ENCODE results near the gene NRM.

NRM gene

DNA sequence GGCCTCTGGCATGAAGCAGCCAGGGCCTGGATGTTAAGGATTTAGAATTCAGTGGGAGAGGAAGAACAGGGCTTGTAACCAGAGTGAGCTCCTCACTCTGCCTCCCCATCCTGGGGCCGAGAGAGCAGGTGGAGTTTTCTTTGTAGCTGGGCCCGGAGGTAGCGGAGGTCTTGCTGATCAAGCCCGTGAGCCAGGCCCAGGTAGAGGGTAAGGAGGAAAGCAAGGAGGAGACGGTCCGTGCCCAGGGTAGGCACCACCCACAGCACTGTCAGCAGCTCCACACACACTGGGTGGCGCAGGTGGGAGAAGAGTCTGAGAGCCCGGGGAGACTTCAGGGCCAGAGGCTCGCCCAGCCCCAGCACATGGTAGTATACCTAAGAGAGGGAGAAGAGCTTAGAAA lies 2.2 kb downstream of the NRM start:
- DNase-seq (ENCODE audit: low spot score): peak; percentile 52

GRCh38 chr6:30687659-30688431 lies 2.9 kb downstream of the NRM start:
- no peak for DNase-seq (ENCODE audit: low spot score)

- peak; percentile 79 for DNase-seq (ENCODE audit: low spot score)
Measured at GRCh38 chr6:30686908-30687658, 3.7 kb downstream of the NRM start.

DNA sequence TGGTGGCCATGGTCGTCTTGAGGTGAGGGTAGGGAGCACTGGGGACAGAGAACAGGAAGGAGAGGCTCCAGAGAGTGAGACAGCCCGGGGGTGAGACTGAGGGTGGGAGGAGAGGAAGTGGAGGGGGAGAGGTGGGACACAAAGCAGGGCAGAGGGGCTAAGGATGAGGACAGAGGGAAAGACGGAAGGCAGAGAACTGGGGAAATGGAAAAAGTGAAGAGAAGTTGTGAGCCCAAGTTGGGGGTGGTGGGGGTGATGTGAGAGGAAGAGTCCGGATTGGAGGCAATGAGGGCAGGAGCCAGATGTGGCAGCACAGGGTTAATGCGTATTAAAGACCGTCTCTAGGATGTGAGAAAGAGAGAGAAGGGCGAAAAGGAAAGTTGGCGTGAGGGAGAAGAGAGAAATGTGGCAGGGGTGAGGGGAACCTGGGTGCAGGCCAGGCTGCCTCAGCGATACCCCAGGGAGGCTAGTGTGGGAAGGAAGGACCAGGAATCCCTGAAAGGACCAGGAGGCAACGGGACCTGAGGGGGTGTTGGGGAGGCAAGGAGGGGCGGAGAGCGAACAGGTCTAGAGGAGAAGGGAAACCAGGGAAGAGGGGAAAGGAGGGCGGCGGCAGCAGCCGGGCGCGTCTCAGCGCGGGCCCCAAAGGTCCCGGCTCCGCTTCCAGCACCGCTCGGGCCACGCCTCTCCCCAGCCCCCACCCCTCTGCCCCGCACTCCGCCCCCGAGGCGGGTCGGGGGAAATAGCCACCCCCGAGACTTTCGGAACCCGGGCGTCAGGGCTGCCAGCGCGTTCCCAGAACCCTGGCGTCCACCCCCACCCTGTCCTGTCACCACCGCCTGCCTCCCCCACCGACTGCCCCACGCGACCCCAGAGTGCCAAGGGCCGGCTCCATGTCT lies 4.5 kb downstream of the NRM start, which contains the start of gene PPP1R18:
Gene PPP1R18 (minus strand): TSS at position 637 of the 899 bp plus-strand sequence. CDS start 627 bp downstream, at position 10.
- DNase-seq (ENCODE audit: low spot score): peak; percentile 75

DNA sequence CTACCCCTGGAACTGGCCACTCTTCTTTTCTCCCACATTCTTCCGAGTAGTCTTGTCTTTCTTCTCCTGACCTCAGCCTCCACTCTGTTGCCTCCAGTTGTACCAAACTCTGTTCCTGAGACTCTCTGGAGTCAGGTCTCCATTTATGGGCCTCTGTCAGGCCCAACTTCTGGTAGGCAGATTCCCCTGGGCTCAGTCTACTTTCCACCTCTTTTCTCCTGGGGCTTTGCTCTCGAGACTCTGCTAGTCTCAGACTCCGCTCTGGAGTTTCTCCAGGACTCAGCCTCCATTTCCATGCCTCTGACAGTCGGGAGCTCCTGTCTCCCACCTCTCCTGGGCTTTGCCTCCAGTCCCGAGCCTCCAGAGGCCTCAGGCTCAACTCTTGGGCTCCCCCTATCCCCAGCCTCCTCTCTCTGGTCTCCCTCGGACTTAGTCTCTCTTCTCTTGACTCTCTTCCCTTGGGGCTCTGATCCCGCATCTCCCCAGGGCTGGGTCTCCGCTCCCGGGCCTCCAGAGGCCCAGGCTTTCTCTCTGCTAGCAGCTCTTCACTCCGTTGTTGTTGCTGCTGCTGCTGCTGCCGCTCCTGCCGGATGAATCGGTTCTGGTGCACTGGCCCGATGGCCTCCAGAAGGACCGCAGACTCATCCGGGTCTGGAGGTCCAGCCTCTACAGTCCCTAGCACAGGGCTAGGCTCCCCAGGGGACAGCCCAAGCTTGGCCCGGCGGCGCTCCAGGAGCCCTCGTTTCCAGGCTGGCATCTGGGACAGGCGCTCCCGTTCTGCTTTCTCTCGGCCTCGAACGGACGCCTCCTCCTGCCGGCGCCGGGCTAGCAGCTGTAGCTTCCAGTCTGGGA lies 5.4 kb downstream of the NRM start:
- DNase-seq (ENCODE audit: low spot score): no peak

- peak; percentile 60 for DNase-seq (ENCODE audit: low spot score)
Measured at GRCh38 chr6:30684386-30685156, 6.2 kb downstream of the NRM start.

DNA sequence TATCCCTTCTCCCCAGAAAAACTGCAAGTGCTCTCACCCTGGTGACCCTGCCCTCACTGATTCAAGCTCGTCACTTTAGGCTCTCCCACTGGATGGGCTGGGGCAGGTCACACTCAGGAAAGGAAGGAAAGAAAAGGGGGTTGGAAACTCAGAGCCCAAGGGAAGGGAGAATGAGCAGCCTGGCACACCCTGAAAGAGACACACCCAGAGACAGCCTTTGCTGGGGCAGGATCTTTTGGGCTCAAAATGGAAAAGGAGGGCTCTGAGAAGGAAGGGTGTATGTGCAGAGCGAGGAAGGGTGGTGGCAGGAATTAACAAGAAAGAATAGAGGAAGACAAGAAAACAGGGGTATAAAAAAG lies 6.8 kb downstream of the NRM start:
- DNase-seq (ENCODE audit: low spot score): no peak

DNA sequence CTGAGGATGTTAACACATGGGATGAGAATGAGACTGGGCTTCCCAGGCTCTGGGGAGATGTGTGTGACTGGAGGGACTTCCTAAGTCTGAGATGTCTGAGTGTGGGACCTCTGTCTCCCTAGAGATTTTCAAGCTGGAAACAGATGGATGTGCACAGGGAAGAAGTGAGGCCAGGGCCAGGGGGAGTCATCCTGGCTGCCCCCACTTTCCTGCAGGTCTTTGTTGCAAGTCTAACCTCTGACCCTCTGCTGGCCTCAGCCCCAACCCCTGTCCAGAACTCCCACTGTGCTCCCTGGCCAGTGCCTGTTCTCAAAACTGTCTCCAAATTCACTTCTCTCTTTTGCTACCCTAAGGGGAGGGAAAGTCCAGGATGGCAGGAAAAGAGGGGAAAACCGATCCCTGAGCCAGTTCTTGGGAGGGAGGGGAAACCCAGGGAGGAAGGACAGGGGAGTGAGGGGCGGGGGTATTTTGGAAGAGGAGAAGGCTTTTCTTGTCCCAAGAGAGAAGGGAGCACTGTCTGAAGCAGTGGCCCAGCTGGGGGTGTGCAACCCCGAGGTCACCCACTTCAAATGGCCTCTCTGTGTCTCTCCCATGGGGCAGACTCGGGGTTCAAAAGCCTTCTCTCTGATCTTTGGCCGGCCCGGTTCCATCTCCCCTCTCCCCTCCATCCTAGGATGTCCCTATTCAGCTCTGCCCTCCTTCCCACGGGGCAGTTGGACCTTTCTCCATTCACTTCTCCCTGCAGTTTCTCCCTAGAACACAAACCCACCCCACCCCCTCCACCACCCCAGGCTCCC lies 7.4 kb downstream of the NRM start:
- no peak for DNase-seq (ENCODE audit: low spot score)

- peak; percentile 84 for DNase-seq (ENCODE audit: low spot score)
Measured at GRCh38 chr6:30682143-30683117, 8.4 kb downstream of the NRM start.

GRCh38 chr6:30681766-30682142 lies 9.0 kb downstream of the NRM start:
- DNase-seq (ENCODE audit: low spot score): no peak

DNA sequence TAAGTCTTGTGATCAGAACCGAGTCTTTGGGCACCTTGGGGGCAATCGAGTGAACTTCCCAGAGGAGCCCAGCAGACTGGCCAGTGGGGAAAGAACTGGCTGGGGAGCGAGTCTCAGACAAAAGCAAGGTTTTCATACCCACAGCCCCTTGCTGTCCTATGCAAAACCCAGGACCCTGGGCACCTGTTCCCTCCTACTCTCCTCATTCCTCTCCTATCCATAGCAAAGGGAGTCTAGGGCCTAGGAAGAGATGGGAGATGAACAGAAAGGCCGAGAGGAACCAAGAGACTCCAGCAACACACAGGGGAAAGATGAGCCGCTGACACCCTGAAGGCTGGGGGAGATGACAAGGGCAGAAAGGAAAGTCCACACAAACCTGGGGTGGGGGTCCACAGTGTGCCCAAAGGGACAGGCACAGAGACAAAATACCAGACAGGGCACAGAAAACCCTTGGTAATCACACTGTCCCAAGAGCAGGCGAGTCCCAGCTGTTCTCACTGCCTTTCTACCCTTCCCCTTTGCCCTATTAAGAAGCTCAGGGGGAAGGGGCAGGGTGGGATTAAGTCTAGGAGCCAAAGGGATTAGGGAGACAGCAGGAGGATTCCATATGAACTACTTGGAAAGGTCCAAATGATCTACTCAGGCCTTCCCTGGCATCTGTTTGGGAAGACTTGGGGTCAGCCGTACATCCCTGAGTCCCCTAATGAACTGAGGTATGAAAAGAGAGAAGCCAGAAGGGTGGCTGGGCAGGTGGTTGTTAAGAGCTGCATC lies 10.8 kb downstream of the NRM start:
- no peak for DNase-seq (ENCODE audit: low spot score)

DNA sequence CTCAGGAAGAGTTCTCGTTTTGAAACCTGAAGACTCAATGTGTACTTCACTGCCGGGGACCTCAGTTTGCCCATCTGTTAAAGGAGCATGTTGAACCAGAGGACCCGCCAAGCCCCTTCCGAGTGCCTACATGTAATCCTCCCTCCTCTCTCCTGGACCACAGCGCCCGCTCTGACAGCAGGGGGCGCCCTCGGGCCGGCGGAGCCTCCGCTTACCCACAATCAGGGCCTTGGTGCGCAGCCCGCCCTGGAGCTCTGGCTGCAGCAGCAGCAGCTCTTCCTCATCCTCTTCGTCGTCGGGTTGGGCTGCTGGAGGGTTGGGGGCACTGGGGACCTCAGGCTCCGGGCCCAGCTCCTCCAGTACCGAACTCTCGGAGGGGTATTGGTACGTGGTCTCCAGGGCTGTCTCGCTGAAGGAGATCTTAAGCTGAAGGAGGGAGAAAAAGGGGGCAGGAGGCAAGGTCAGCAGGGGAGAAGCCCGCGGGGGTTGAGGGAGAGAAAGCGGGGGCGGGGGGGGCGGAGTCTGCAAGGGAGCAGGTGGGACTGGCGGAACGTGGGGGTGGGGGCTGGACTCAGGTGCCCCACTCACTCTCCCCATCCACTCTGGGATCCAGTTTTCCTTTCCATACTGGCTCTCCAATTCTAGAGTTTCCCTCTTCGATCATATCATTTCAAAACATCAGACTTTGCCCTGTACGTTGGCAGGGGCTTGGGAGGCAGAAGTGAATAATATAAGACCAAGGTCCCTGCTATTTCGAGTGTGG lies 11.6 kb downstream of the NRM start:
- DNase-seq (ENCODE audit: low spot score): peak; percentile 83

- DNase-seq (ENCODE audit: low spot score): no peak
Measured at GRCh38 chr6:30676660-30677285, 14.0 kb downstream of the NRM start.

DNA sequence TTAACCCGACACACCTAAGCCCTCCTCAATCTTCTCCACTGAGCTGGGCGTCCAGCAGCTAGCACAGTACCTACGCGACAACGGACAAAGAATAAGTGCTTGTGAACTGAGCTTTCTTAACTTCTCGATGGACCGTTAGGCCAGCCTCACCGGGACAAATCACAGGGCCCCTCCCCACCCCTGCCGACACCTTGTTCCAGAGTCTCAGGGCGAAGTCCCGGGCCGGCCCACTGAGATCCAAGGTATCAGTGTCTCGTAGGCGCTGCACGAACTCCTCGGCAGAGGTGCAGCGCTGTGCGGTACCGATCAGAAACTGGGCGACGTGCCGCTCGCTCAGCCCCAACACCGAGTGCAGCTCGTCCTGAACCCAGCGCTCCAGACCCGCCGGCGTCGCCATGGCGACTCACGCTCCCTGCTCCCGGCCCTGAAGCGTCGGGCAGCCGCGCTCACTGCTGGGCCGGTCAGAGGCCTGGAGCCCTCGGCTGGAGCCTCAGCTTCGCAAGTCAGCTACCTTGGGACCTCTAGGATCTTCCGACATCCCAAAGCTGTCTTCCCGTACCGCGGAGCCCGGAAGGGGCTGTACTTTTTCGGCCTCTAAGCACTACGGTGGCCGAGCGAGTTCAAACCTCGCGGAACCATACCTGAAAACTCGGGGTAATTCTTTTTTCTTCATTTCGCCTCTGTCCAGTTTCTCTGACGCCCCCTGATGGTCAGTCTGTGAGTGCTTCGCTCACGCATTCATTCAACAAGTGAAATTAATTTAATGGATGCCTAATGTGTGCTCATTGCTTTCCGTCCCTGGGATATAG lies 18.1 kb downstream of the NRM start, which contains the start of gene DHX16:
Gene DHX16 (minus strand): TSS at position 562 of the 809 bp plus-strand sequence. CDS start 165 bp downstream, at position 397.
- DNase-seq (ENCODE audit: low spot score): peak; percentile 87

DNA sequence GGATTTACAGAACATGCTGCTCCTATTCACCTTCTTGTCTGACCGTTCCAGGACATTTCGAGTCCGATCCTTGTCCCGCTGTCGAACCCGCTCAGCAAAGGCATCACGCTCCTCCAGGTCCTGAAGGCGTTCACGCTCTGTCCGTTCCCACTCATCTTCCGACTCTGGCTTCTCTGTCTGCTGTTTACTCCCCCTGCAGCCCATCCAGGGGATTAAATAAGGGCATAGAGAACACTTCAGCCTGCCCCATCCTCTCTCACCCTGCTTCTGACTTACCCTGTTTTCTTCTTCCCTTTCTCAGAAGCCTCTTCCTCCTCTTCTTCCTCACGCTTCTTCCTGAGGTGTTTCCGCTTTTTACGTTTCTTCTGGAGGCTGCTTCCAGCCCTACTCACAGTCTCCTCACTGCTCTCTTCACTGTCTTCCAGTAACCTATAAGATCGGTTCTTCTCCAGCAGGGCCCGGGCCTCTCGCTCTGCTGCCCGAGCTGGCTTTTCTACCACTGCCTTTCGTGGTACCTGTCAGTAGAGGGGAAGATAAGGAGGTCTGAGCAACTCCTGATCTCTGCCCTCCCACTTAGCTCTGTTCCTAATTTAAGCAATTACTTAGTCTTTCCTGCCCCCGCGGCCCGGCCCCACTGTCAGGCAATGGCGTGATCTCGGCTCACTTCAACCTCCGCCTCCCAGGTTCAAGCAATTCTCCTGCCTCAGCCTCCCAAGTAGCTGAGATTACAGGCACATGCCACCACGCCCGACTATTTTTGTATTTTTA lies 19.8 kb downstream of the NRM start:
- DNase-seq (ENCODE audit: low spot score): no peak
